ENCODE results near the gene MAP3K15.

- no peak for TF ChIP-seq POLR2A (IDR thresholded peaks at IDR 0.05)
- TF ChIP-seq CTCF (IDR thresholded peaks at IDR 0.05), result no peak
Observed at GRCh38 chrX:19462879-19463278, 52.4 kb downstream of the MAP3K15 start.

Measured in esophagus squamous epithelium (tissue), 4 donors.